ENCODE data around the gene TMEM258. TPM values are rescaled to one million over a fixed set of nuclear protein-coding genes. Genes with fewer than 3 reads are reported as not detected.
A peak's percentile ranks its signal among the peaks of the same experiment; 100 is the strongest.

The TMEM258 gene
- total RNA-seq, 1 donor from 2014 or later = 61.3 TPM

- no peaks in the 10 kb centered on the region for H3K27me3 ChIP-seq (ENCODE audit: control insufficient read depth, insufficient read depth, low read length)
- no peak for FAIRE-seq
- TF ChIP-seq CTCF (IDR thresholded peaks at IDR 0.05; ENCODE audit: insufficient read depth, low read length, severe bottlenecking) = peak; percentile 63
Observed at GRCh38 chr11:61828629-61829407, 36.4 kb upstream of the TMEM258 start.

GRCh38 chr11:61828379-61828628 lies 35.9 kb upstream of the TMEM258 start:
- peak overlapping the region; percentile 61 for H3K4me3 ChIP-seq (ENCODE audit: low read depth, low read length)
- no peaks in the 10 kb centered on the region for H3K27me3 ChIP-seq (ENCODE audit: control insufficient read depth, insufficient read depth, low read length)
- DNase-seq (ENCODE audit: low read depth) (no peak), FAIRE-seq (no peak)
- TF ChIP-seq CTCF (IDR thresholded peaks at IDR 0.05; ENCODE audit: insufficient read depth, low read length, severe bottlenecking) = no peak
- peaks cover 6% of the 10 kb centered on the region for H3K36me3 ChIP-seq (ENCODE audit: control insufficient read depth, insufficient read depth, low read length)

More at GRCh38 chr11:61828629-61829407, 36.4 kb upstream of the TMEM258 start:
- peak; percentile 13 for DNase-seq (ENCODE audit: low read depth)
- Histone ChIP-seq H3K36me3 (ENCODE audit: control insufficient read depth, insufficient read depth, low read length) (peaks cover 6% of the 10 kb centered on the region), H3K4me3 (ENCODE audit: low read depth, low read length) (peak overlapping the region; percentile 61)

DNA sequence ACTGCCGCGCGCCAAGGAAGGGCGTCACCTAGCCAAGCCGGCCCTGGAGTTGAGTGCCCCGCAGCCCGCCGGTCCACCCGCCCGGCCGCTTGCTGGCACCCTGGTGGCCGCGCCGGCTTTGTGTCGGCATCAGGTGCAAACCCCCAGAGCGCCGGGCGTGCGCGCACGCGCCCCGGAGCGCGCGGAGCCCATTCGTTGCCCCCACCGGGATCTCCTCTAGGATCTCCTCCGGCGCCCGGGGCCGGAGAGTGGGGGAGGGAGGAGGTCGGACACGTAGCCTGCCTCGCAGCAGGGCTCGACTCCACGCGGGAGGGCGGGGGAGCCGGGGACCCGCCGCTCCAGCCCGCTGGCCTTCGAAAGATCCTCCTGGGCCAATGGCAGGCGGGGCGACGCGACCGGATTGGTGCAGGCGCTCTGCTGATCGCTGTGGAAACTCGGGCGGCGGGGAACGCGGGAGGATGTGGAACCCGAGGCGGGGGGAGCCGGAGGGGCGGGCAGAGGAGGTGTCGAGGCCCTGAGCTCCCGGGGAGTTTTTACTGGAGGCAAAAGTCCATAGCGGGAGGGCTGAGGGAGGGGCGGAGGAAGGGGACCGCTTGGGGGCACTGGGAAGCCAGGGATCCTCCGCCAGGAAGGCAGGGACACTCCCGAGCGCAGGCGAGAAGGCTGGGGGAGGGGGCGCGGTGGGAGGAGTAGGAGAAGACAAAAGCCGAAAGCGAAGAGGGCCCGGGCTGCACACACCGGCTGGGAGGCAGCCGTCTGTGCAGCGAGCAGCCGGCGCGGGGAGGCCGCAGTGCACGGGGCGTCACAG lies 35.4 kb upstream of the TMEM258 start, which contains the start of gene FADS2:
TSS of gene FADS2 (plus strand) at position 730 of the 808 bp plus-strand sequence. CDS start 91 bp downstream, outside the sequence.
- DNase-seq (ENCODE audit: low read depth) = peak; percentile 74
- no peak for FAIRE-seq
- peak within 1 kb of the TSS; percentile 61 for H3K4me3 ChIP-seq (ENCODE audit: low read depth, low read length)
- no peaks in the 10 kb centered on the region for H3K27me3 ChIP-seq (ENCODE audit: control insufficient read depth, insufficient read depth, low read length)
- peaks cover 4% of the 10 kb centered on the region for H3K36me3 ChIP-seq (ENCODE audit: control insufficient read depth, insufficient read depth, low read length)
- peak; percentile 3 for TF ChIP-seq CTCF (IDR thresholded peaks at IDR 0.05; ENCODE audit: insufficient read depth, low read length, severe bottlenecking)

DNA sequence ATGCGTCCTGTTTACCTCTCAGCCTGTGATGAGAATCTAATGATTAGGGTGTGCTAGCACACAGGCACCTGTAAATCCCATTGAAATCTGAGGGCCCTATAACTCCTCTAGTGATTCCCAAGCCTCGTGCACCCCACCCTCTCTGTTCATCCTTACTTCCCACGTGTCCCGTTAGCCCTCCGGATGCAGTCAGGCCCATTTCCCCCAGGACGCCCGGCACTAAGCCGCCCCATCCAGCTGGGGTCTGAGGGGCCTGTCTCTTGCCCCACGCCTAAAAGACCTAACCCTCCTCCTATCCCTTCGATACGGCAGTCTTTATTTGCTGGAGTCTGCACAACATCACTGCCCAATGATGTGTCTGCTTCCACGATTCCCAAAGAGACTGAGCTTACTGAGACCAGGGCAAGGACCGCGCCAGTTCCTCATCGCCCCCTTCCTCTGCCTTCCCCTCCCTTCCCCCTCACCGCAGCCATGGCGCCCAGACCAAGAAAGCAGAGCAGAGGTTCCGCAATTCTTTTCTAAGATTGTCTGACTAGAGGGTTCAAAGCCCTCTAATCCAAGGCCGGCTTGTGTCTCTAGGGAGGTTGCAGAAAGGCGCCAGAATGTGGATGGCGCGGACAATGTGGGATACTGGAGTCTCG lies 34.7 kb upstream of the TMEM258 start:
- no peak for FAIRE-seq

GRCh38 chr11:61820174-61820573 lies 27.8 kb upstream of the TMEM258 start:
- FAIRE-seq (no peak), DNase-seq (ENCODE audit: low read depth) (peak; percentile 94)

More for the DNA sequence above, 34.7 kb upstream of the TMEM258 start:
- no peak for DNase-seq (ENCODE audit: low read depth)
- peak overlapping the region; percentile 61 for H3K4me3 ChIP-seq (ENCODE audit: low read depth, low read length)
- no peaks in the 10 kb centered on the region for H3K36me3 ChIP-seq (ENCODE audit: control insufficient read depth, insufficient read depth, low read length)
- no peak for TF ChIP-seq CTCF (IDR thresholded peaks at IDR 0.05; ENCODE audit: insufficient read depth, low read length, severe bottlenecking)
- H3K27me3 ChIP-seq (ENCODE audit: control insufficient read depth, insufficient read depth, low read length) = no peaks in the 10 kb centered on the region

More at GRCh38 chr11:61820174-61820573, 27.8 kb upstream of the TMEM258 start:
- no peak for TF ChIP-seq CTCF (IDR thresholded peaks at IDR 0.05; ENCODE audit: insufficient read depth, low read length, severe bottlenecking)
- Histone ChIP-seq H3K36me3 (ENCODE audit: control insufficient read depth, insufficient read depth, low read length) (no peaks in the 10 kb centered on the region), H3K27me3 (ENCODE audit: control insufficient read depth, insufficient read depth, low read length) (no peaks in the 10 kb centered on the region), H3K4me3 (ENCODE audit: low read depth, low read length) (no peak overlapping the region)

All from bronchial epithelial cell (primary cell).